NK-92 (cell line): ENCODE measurements around the gene RMND5A.

ENCODE experiments used
- DNase-seq: peaks from one replicate; lab custom pipeline; 2025; ENCODE audit not compliant: unreplicated experiment; lab: John Stamatoyannopoulos, UW

The RMND5A gene

DNA sequence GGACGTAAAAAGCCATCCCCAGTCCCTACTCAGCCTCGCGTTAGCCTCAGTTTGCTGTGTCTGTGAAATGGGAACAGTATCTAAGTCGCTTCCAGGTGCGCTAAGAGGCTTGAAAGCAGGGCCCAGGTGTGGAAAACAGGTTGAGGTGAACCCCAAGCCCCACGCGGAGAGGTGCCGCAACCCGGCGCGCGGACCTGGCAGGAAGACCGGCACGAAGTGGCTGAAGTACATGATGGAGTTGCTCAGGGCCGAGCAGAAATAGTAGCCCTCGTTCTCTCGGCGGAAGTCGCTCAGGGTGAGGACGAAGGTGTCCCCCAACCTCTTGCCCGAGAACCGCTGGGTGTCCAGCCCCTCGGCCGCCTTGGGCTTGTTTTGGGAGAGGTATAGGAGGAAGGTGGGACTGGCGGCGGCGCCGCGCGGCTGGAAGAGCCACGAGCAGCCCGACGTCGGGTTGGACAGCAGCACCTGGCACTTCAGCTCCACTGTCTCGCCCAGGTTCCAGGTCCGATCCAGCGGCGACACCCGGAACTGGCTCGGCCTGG, 70.1 kb downstream of the RMND5A start:
- no peak for DNase-seq

DNA sequence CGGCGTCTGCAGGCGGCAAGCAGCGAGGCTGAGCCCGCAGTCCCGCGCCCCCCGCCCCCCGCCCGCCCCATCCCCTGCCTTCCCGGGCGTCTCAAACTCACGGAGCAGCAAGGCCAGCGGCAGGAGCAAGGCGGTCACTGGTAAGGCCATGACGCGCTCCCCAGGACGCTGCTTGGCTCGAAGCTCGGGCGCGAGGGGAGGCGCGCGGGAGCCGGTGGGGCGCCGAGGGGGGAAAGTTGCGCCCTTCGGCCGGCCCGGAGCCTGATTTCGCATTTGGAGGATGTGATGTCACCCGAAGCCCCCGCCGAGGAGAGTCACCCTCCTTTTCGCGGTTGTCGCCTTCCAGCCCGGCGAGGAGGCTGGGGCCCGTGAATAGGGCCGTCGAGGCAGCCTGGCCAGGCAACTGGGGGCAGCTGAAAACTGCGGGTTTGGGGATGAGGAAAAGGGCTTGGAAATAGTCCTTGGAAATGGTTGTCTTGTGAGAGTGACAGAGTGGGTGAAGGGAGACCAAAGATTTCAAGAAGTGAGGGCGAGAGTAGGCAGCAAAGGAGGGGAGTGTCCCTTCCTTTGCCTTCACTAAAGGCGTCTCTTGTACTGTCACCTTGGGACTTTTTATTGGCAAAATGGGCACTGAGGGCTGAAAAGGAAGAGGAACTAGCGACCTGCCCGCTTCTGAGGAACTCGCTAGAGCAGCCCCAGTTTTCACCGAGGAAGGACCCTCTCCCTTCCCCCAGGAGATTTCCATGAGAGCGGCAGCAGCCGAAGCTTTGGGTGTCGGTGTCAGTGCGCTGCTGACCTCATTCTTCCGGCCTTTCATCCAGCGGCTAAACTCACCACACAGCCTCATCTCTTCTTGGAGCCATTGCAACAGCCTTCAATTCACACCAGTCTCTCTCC, 70.8 kb downstream of the RMND5A start, which contains the start of gene CD8A:
CD8A (minus strand) TSS at position 238 of the 897 bp plus-strand sequence; CDS start at position 150, 88 bp downstream.
- no peak for DNase-seq

DNA sequence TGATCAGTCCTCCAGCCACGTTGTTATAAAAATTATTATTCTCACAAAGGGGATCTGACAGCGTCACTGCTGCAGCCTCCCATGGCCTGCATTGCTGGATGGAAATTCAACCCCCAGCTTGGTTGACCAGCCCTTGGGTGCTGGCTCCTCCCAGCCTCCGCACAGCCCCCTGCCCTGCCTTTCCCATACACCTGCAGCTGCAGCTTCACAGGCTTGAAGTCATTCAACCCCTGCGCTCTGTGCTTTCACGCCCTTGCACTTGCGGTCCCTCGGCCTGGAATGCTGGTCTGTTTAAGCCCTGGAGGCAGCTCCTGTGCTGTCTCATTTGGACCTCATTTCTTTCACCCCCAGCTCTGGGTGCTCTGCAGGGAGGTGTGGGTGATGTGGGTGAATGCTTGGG, 71.5 kb downstream of the RMND5A start:
- DNase-seq, result no peak

DNA sequence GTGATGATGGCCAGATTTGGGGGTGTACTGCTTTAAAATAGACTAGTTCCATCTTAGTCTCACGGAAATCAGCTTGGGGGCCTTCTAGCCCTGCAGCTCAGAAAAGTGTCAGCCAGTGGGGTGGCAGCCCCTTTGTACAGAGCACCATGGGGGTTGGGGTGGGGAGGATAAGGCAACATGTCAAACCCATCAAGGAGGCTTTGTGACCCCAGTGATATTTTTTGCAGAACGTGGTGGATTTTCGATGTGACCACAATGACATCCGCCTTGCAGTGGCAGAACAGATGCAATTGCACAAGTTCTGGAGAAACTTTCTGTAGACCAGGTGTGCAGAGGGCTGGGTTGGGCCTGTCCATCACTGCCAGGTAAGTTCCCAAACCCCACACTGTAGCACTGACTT, 73.7 kb downstream of the RMND5A start:
- DNase-seq, result no peak

DNA sequence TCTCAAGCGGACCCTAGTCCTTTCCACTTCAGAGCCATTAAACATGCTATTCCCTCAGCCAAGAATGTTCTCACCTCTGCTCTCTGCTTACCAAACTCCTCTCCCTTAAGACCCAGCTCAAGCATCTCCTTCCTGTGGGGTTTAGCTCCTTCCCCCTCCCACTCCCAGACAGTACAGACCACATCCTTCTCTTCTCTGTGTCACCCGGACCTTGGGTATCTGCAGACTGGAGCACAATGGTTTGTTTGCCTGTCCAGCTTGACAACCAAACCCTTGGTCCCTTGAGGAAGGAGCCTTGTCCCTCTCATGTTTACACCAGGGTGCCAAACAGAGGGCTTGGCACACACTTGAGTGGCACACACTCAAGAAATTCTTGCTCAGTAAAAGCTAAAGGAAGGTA, 74.8 kb downstream of the RMND5A start:
- DNase-seq, result no peak

DNA sequence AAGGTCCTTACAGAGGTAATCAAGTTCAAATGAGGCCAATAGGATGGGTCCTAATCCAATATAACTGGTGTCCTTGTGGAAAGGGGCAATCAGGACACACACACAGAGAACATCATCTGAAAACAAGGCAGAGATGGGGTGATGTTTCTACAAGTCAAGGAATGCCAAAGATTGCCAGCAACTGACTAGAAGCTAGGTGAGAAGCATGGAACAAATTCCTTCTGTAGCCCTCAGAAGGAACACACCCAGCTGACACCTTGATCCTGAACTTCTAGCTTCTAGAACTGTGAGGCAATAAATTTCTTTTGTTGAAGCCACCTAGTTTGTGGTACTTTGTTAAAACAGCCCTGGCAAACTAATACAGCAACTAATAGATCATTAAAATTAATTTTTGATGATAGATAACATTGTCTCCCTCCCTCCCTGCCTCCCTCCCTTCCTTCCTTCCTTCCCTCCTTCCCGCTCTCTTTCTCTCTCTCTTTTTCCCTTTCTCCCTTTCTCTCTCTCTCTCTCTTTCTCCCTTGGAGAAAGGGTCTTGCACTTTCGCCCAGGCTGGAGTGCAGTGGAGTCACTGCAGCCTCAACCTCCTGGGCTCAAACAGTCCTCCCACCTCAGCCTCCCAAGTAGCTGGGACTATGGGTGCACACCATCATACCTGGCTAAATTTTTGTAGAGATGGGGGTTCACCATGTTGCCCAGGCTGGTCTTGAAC, 80.9 kb downstream of the RMND5A start:
- no peak for DNase-seq

DNA sequence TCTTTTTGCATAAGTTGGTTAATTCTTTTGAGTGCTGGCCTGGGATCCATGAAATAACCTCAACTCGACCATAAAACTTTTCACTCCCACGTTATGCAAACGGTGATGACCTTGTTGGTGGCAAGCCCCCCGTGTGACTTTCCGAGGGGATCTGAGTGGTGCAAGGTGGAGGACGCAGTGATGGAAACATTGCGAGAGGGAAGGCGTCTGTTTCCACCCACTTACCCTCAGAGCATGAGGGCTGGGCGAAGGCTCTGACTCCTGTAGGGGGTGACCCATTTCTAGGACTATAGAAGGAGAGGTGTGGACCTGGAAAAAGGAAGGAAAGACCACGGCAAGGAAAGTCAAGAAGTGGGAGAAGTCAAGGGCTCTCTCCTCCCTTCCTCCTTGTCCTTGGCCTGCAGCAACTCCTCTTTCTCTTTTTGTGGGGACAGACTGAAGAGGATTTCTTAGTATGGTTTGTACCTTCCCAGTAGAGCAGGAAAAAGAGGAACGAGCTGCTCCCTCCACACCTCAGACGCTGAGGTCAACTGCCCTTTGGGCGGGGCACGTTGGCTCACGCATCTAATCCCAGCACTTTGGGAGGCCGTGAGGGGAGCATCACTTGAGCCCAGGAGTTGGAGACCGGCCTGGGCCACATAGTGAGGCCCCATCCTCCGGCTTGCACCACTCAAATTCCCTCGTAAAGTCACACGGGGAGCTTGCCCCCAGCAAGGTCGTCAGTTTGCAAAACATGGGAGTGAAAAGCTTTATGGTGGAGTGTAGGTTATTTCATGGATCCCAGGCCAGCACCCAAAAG, 86.2 kb downstream of the RMND5A start:
- DNase-seq, result no peak

DNA sequence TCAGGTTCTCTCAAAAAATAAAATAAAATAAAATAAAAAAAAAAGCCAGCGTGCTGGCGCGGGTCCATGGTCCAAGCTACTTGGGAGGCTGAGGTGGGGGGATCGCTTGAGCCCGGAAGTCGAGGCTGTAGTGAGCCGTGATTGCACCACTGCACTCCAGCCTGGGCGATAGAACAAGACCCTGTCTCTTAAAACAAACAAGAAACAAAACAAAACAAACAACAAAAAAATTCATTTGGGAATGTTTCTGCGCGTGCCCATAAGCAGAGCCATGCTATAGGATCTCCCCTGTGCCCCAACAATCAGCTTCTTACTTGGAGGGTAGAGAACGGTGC, 87.0 kb downstream of the RMND5A start:
- DNase-seq, result no peak

DNA sequence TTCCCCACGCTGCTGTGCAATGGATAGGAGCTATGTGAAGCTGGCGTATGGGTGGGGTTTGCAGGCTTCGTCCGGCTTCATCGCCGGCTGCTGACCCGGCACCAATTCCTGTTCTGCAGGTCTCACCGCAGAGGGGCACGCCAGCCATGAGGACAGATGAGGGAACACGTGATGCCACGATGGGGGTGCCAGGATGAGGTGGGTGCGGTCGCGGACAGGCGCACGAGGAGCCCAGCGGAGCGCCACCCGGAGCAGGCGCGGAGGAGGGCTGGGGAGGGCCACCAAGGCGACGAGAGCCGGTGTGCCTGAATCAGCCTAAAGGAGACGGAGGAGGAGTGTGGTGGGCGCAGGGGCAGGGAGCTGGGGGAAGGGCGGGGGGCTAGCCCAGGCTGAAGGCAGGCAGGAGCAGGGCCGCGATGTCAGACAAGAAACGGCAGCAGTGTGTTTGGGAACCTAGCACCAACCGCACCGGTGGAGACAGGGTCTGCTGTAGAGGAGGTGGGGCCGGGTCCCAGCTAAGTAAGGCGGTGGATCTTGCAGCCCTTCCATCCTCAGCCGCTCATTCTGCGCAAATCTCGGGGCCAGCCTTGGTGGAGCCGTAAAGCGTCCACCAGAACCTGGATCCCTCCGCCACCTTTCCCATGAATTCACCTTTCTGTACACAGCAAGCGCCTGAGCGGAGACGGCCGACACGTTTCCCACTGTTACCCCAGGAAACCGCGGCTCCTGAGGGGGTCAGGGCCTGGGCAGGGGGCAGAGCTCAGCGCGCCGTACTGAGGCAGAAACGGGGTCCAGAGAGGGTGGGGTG, 87.6 kb downstream of the RMND5A start:
- no peak for DNase-seq

DNA sequence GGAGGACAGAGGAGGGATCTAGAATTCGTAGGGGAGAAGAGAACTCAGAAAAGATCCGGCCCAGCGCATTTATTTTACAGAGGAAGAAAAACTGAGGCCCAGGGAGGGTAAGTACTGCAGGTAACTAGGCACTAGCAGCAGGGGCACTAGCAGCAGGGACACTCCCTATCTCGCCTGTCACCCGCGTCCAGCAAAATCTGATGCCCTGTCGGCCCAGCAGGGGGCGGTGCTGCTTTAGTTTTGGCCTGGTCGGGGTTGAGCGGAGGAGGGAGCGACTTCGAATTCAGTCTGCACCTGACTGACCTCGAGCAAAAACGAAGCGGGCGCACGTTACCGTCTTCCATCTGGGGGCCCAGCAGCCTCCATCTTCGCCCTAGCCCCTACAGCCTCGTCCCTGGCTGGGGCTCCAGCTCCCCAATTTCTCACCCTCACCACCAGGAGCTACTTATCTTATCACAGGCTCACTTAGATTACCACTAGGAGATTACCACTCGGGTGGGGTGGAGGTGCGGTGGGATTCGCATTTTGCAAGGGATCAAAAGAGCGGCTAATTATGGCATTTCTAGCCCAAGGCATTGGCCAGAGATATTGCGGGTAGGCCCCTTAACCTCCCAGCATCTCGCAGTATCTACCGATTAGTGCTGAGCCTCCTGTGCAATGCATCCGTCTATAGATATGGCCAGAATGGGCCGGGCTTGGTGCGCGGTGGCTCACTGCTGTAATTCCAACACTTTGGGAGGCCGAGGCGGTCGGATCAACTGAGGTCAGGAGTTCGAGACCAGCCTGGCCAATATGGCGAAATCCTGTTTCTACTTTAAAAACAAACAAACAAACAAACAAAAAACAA, 88.4 kb downstream of the RMND5A start:
- peak; percentile 49 for DNase-seq

DNA sequence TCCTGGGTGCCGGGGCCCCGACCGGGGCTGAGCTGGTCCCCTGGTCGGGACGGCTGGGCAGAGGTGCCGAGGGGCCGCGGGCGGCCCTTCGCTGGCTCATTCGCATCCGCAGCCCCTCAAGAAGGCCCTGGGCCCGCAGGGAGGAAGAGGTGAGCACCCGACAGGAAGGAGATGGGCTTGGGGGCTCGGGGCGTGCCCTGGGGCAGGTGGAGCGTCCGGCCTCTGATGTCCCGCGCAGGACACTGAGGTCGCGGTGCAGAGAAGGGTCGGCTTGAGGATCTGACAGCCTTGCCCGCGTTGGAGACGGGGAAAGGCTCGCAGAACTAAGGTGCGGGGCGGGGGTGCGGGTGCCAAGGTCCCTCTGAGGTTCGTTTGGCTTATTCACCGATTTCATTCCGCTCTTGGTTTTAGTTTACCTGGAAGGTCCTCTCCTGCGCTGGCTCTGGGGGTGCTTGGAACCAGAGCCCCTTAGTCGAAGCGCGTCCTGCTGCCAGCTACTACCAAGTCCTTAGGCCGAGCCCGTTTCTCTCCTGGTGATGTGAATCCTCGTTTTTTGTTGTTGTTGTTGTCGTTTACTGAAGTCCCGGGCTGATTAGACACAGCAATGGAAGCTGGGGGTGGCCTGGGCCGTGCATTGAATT, 89.5 kb downstream of the RMND5A start:
- no peak for DNase-seq

DNA sequence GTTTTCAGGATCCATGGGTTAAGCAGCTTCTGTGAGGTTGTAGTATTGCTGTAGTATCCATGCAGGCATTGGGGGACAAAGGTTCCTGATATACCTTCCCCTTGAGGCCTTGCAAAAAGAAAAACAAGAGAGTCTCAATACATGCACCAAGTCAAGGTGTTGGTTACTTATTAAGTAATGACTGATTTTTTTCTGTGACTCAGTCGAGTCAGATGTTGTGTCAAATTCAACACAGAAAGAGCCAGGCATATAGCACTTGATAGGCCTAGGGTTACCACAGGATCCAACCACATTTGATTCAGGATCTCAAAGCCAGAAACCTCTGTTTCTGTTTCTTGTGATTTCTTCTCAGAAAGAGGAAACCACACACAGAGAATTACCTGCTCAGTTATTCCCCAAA, 95.5 kb downstream of the RMND5A start:
- DNase-seq, result no peak

DNA sequence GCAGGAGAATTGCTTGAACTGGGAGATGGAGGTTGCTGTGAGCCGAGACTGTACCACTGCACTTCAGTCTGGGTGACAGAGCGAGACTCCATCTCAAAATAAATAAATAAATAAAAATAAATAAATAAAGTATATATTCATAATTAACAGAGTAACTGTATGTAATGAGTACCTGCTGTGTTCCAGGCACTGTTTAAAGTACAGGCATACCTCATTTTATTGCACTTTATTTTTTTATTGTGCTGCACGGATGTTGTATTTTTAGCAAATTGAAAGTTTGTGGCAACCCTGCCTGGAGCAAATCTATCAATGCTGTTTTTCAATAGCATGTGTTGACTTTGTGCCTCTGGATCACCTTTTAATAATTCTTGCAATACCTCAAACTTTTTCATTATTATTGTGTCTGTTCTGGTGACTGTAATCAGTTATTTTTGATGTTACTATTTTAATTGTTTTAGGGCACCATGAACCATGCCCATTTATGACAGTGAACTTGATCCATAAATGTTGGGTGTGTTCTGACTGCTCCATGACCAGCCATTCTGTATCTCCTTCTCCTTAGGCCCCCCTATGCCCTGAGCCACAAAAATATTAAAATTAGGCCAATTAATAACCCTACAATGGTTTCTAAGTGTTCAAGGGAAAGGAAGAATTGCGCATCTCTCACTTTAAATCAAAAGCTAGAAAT, 98.2 kb downstream of the RMND5A start:
- DNase-seq, result no peak

DNA sequence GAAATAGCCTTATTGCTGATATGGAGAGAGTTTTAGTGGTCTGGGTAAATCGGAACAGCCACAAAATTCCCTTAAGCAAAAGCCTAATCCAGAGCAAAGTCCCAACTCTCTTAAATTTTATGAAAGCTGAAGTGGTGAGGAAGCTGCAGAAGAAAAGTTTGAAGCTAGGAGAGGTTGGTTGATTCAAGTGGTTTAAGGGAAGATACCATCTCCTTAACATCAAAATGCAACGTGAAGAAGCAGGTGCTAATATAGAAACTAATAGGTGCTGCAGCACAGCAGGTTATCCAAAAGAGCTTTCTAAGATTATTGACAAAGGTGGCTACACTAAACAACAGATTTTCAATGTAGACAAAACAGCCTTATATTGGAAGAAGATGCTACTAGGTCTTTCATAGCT, 98.9 kb downstream of the RMND5A start:
- DNase-seq, result no peak

DNA sequence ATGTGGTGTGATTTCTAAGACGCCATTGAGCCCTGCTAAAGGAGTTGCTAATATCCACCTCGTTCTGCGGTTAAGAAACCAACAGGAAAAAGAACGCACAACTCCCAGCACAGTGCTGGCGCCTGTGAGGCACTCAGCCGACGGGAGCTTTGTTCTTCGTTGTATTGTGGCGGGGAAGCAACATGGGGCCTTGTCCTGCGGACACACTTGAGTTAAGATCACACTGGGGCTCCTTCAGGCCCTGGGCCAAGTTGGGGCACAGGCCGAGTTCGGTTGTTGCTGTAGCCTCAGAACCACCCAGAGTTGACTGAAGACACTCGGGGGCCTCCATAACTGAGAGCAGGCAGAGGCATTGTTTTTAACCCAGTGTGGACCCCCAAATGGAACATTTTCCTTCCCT, 101.2 kb downstream of the RMND5A start:
- DNase-seq, result no peak

DNA sequence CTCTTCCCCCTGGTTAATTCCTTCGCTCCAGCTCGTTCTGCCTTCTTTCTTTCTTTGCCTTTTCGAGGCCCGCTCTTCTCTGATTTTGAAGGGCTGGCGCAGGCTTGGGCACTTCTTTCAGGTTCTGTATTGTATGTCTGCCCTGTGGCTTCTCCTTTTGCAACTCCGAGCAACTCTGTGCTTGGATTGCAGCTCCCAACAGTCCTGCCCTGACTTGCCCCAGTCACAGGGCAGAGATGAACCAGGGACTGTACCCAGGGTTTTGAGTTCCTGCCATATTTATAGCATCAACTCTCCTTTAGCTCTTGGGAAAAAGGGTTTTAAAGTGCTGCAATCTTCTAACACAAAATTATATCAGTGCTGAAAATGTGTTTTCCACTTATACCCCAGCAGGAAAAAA, 101.8 kb downstream of the RMND5A start:
- DNase-seq, result no peak

DNA sequence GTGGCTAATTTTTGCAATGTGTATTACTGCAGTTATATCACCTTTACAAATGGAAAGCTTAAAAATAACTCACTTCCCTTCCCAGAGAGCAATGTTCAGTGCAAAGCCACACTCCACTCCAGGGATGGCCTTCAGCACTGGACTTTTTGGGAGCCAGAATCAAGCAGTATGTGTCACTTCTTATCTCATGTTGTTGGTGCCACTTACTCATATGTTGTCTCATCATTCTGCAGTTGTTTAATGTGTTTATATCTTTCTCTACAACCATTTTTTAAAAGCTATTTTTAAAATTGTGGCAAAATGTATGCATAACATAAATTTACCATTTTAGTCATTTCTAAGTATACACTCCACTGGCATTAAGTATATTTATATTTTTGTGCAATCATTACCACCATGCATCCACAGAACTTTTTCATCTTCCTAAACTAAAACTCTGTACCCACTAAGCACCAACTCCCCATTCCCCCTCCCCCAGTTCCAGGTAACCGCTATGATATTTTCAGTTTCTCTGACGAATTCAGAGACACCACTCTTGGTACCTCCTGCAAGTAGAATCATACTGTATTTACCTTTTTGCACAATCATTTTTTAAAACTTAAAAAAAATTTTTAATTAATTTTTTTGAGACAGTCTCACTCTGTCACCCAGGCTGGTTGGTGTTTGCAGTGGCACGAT, 102.7 kb downstream of the RMND5A start:
- DNase-seq, result no peak
